GM11168 (cell line): ENCODE results near the gene SLC16A13.
"Not testable (repeated sequence)": the region's sequence is repeated elsewhere in the genome, so short reads cannot be mapped to it uniquely, and the experiment has no call there.

Source experiments
- in situ Hi-C: fragments of 300-500 bp; cut with MboI; formaldehyde crosslinking; loops from one replicate; pipeline ENCODE4 v1.12.0; 2022; ENCODE audit warnings: low sequenced_read_pairs; ENCODE audit not compliant: unreplicated experiment

The SLC16A13 gene

DNA sequence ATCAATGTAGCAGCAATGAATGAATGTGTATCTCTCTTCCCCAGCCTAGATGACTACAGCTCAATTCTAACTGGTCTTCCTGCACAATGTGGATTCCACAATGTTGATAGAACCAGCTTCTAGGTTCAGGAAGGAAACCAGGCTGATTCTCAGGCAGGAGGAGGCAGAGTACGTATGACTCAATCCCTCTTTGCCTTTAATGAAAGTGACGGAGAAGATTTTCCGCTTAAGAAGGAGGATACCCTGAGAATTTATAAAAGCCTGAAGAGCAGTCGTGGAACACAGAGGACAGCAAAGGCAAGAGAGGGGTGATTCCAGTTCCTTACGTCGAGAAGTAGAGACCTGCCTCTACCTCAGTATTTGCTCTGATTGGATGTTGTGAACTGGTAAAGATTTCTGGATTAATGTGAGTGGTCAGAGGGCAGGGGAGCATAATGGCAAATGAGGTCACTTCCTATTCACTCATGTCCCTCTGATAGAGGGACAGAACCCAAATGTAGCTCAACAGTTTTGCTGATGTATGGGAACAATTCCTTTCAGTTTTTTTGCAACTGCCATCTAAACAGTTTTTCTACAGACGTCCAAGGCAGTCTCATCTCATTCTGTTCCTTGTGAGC lies 23.1 kb downstream of the SLC16A13 start:
- in situ Hi-C loops = no loop called here

DNA sequence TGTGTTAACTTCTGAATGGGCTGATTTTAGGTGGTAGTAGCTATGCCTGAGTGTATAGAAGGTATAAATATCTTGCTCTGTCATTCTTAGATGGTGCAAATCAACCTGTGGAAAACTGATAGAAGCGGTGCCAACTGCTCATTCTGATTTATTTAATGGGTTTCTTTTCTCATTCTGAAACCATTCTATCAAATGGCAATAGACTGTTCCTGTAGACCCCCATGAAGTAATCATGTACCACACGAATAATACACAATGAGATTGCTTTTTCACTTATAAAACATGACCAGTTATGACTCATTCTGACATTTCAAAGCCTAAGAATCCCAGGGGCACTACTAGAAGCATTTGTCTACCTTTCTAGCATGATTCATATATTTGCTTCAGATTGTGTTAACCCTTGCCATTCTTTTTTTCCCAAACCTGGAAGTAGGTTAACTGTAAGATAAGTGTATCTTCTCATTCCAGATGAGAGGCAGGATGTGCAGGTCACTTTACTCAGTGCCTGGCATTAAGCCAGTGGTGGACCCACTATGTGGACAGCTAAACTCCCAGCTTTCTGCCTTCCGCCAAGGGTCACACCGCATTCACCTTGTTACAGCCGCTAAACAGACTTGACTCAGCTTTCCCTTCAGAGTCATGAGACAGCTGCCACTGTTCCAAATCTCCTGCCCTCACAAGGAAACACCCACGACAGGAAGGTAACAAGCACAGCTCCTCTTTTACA lies 24.5 kb downstream of the SLC16A13 start:
- in situ Hi-C loops = no loop called here

- in situ Hi-C loops = no loop called here
These were observed 27.8 kb downstream of the SLC16A13 start for GRCh38 chr17:7063518-7064094.

GRCh38 chr17:7064261-7064660 lies 28.4 kb downstream of the SLC16A13 start:
- in situ Hi-C loops = no loop called here

DNA sequence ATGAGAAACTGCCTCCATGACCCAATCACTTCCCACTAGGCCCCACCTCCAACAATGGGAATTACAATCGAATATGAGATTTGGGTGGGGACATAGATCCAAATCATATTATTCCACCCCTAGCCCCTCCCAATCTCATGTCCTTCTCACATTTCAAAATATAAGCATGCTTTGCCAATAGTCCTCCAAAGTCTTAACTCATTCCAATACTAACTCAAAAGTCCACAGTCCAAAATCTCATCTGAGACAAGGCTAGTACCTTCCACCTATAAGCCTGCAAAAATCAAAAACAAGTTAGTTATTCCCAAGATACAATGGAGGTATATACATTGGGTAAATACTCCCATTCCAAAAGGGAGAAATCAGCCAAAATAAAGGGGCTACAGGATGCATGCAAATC lies 31.4 kb downstream of the SLC16A13 start:
- in situ Hi-C loops = no loop called here

DNA sequence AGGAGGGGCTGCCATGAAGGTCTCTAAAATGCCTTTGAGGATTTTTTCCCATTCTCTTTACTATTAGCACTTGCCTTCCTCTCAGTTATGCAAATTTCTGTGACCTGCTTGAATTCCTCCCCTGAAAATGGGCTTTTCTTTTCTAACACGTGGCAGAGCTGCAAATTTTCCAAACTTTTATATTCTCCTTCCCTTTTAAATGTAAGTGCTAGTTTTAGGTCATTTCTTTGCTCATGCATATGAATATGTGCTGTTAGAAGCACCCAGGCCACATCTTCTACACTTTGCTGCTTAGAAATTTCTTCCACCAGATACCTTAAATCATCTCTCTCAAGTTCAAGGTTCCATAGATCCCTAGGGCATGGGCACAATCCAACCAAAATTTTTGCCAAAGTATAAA lies 32.5 kb downstream of the SLC16A13 start:
- in situ Hi-C loops = no loop called here

GRCh38 chr17:7070712-7071111 lies 34.9 kb downstream of the SLC16A13 start:
- in situ Hi-C loops = no loop called here

GRCh38 chr17:7072406-7072805 lies 36.6 kb downstream of the SLC16A13 start:
- in situ Hi-C loops = no loop called here

- in situ Hi-C loops = no loop called here
These were observed 39.1 kb downstream of the SLC16A13 start for GRCh38 chr17:7074931-7075330.

GRCh38 chr17:7077911-7078546 lies 42.2 kb downstream of the SLC16A13 start:
- in situ Hi-C loops = no loop called here

DNA sequence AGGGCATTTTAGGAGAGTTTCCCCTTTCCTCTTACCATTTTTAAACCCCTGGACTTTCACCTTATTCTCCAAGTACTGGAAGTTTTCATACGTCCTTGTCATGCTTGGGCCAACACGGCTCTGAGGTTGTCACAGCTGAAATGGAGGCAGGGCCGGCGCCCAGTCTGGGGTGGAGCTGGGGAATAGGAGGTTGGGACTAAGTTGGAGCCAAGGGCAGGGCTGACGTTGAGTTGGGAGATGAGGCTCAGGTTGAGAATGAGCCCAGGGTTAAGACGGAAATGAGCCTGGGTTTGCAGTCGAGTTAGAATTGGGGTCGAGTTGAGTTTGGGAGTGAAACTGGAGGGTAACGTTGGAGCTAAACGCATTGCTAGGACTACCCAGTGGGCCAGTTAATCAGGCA lies 42.9 kb downstream of the SLC16A13 start:
- in situ Hi-C loops = no loop called here

- in situ Hi-C loops = no loop called here
These were observed 44.0 kb downstream of the SLC16A13 start, which contains the start of gene CLEC10A for GRCh38 chr17:7079581-7080455. TSS of gene CLEC10A (minus strand) at chr17:7080251. CDS start at chr17:7078812, 1,439 bp downstream.

DNA sequence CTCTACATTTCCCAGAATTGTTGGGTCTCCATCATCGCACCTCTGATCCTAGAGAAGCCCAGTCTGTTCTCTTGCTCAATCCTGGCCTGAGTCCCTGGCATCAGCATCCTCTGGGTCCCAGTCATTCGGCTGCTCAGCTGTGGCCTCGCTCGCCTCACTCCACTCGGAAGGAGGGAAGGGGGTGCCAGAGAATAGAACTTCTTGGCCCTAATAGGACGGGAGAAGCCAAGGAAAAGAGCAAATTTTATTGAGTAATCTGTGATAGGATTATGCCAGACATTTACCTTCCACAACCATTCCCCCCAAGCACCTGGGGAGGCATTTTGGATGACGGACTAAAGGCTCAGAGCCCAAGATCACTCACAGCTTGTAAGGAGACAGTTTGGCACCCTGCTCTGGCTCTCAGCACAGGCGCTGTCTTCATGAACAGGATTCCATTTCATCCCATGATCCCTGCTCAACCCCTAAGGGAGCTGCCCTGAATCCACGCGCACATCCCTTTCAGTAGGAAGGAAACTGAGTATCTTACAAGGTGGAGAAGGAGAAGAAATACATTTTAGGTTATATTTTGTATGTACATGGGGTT lies 44.7 kb downstream of the SLC16A13 start:
- in situ Hi-C loops = no loop called here

- in situ Hi-C loops = no loop called here
These were observed 45.7 kb downstream of the SLC16A13 start for GRCh38 chr17:7081341-7082062.

GRCh38 chr17:7083592-7083991 lies 47.8 kb downstream of the SLC16A13 start:
- in situ Hi-C loops = no loop called here

GRCh38 chr17:7084088-7084487 lies 48.3 kb downstream of the SLC16A13 start:
- in situ Hi-C loops = no loop called here

DNA sequence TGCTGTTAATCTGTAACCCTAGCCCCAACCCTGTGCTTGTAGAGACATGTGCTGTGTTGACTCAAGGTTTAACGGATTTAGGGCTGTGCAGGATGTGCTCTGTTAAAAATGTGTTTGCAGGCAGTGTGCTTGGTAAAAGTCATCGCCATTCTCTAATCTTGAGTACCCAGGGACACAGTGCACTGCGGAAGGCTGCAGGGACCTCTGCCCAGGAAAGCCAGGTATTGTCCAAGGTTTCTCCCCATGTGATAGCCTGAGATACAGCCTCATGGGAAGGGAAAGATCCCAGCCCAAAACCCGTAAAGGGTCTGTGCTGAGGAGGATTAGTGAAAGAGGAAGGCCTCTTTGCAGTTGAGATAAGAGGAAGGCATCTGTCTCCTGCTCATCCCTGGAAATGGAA lies 52.6 kb downstream of the SLC16A13 start:
- in situ Hi-C loops = not testable (repeated sequence)

DNA sequence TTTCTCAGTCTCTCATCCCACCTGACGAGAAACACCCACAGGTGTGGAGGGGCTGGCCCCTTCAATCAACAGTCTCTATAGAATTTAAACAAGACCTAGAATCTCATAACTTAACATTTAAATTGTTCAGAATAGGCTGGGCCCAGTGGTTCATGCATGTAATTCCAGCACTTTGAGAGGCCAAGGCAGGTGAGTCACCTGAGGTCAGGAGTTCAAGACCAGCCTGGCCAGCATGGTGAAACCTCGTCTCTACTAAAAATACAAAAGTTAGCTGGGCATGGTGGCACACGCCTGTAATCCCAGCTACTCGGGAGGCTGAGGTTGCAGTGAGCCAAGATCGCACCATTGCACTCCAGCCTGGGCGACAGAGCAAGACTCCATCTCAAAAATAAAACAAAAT lies 53.8 kb downstream of the SLC16A13 start:
- in situ Hi-C loops = not testable (repeated sequence)
